CD14-positive monocyte (primary cell): ENCODE data around the gene PPP1R1A. TPM values are rescaled to one million over a fixed set of nuclear protein-coding genes. Genes with fewer than 3 reads are reported as not detected.

ENCODE experiments used
- DNase-seq, 3 donors: peaks; one replicate each; pipeline ENCODE4 v3.0.0-alpha.2; 2011 to 2022
- H2AFZ ChIP-seq: 2 replicates; pipeline ENCODE4 v1.6.0; 2012; ENCODE audit warnings: mild to moderate bottlenecking, low read depth, low read length, inconsistent platforms; ENCODE audit not compliant: insufficient read depth, poor library complexity, severe bottlenecking
- H3K27ac ChIP-seq, 2 donors: 1 replicate in 1 of 2; 2 replicates in 1 of 2; pipeline ENCODE4 v1.5.1; 2012 to 2013; ENCODE audit warnings: low read length in 2 of 2, control low read depth in 1 of 2, inconsistent platforms in 1 of 2, low read depth in 1 of 2, mild to moderate bottlenecking in 1 of 2
- H3K27me3 ChIP-seq, 2 donors: one replicate each; pipeline versions ENCODE4 v1.6.0 to v1.6.1; 2011 to 2013; ENCODE audit warnings: low read length in 2 of 2; ENCODE audit not compliant: control insufficient read depth in 2 of 2, insufficient read depth in 2 of 2
- H3K36me3 ChIP-seq, 2 donors: replicated peaks in 1 of 2; 1 replicate in 1 of 2; 2 replicates in 1 of 2; pipeline versions ENCODE4 v1.5.1 to v1.6.1; 2012 to 2013; ENCODE audit warnings: low read length in 2 of 2, control low read depth in 1 of 2, inconsistent platforms in 1 of 2, mild to moderate bottlenecking in 1 of 2; ENCODE audit not compliant: insufficient read depth in 2 of 2, control insufficient read depth in 1 of 2
- H3K4me1 ChIP-seq, 2 donors: 1 replicate in 1 of 2; 2 replicates in 1 of 2; pipeline versions ENCODE4 v1.5.1 to v1.6.1; 2012 to 2013; ENCODE audit warnings: low read length in 2 of 2, control low read depth in 1 of 2, inconsistent platforms in 1 of 2, mild to moderate bottlenecking in 1 of 2, moderate library complexity in 1 of 2; ENCODE audit not compliant: insufficient read depth in 2 of 2, control insufficient read depth in 1 of 2
- H3K4me2 ChIP-seq: replicated peaks from 2 replicates; pipeline ENCODE3; 2012; ENCODE audit warnings: low read length, moderate library complexity, mild to moderate bottlenecking; ENCODE audit not compliant: poor library complexity, severe bottlenecking; ENCODE audit errors: extremely low read depth
- H3K4me3 ChIP-seq, 3 experiments: fragments of 200-600 bp in 1 of 3; sonication (generic) in 1 of 3; replicated peaks in 1 of 3; 1 replicate in 2 of 3; 2 replicates in 1 of 3; pipeline ENCODE4 v1.5.1; 2011 to 2013; ENCODE audit warnings: low read length in 3 of 3, mild to moderate bottlenecking in 3 of 3, control low read depth in 2 of 3, low read depth in 2 of 3, inconsistent platforms in 1 of 3, moderate library complexity in 1 of 3
- H3K79me2 ChIP-seq: 2 replicates; pipeline ENCODE4 v1.6.0; 2012; ENCODE audit warnings: mild to moderate bottlenecking, control low read depth, inconsistent platforms, low read length, moderate library complexity; ENCODE audit not compliant: insufficient read depth
- H3K9ac ChIP-seq: 2 replicates; pipeline ENCODE4 v1.6.0; 2017; ENCODE audit warnings: low read length, mild to moderate bottlenecking; ENCODE audit not compliant: insufficient read depth, poor library complexity, severe bottlenecking
- H3K9me3 ChIP-seq, 2 donors: replicated peaks in 1 of 2; 1 replicate in 1 of 2; 2 replicates in 1 of 2; pipeline versions ENCODE4 v1.5.1 to v1.6.1; 2012 to 2013; ENCODE audit warnings: low read length in 2 of 2, control low read depth in 1 of 2; ENCODE audit not compliant: control insufficient read depth in 1 of 2, insufficient read depth in 1 of 2
- H4K20me1 ChIP-seq: 2 replicates; pipeline ENCODE4 v1.6.0; 2012; ENCODE audit warnings: mild to moderate bottlenecking, low read length, control low read depth, moderate library complexity; ENCODE audit not compliant: insufficient read depth
- H3K27ac Mint-ChIP-seq, 7 donors: one replicate each; pipeline ENCODE4 v1.8.0; 2020; ENCODE audit warnings: mild to moderate bottlenecking in 7 of 7, mixed read lengths in 7 of 7, moderate library complexity in 6 of 7, inconsistent platforms in 2 of 7
- H3K27me3 Mint-ChIP-seq, 3 donors: one replicate each; pipeline ENCODE4 v1.8.0; 2021 to 2022; ENCODE audit warnings: low read depth in 3 of 3, mild to moderate bottlenecking in 3 of 3, mixed read lengths in 3 of 3, moderate library complexity in 3 of 3, inconsistent platforms in 1 of 3
- H3K36me3 Mint-ChIP-seq, 2 donors: one replicate each; pipeline ENCODE4 v1.8.0; 2020; ENCODE audit warnings: mixed read lengths in 2 of 2, inconsistent platforms in 1 of 2, mild to moderate bottlenecking in 1 of 2
- H3K4me1 Mint-ChIP-seq: one replicate; pipeline ENCODE4 v1.8.0; 2020; ENCODE audit warnings: mild to moderate bottlenecking, mixed read lengths
- H3K4me3 Mint-ChIP-seq, 2 donors: one replicate each; pipeline ENCODE4 v1.8.0; 2020; ENCODE audit warnings: mild to moderate bottlenecking in 2 of 2, mixed read lengths in 2 of 2, moderate library complexity in 1 of 2
- H3K9me3 Mint-ChIP-seq, 7 donors: one replicate each; pipeline ENCODE4 v1.8.0; 2020 to 2022; ENCODE audit warnings: mixed read lengths in 7 of 7, mild to moderate bottlenecking in 6 of 7, moderate library complexity in 6 of 7, inconsistent platforms in 2 of 7
- WGBS: methylation state at CpG from one replicate; pipeline ENCODE4 v1.1.5; 2013; ENCODE audit warnings: missing lambda C conversion rate; ENCODE audit not compliant: insufficient coverage; 5-methylcytosine and 5-hydroxymethylcytosine counted together
- intact Hi-C, 2 donors: fragments of 100-400 bp; cut with micrococcal nuclease; formaldehyde crosslinking; loops; one replicate each; pipeline versions ENCODE4 v1.15.0 to v1.15.1; 2023
- polyA plus RNA-seq, 3 donors: library from polyadenylated mRNA; depleted of rRNA in 1 of 3; unstranded in 2 of 3; stranded (reverse) in 1 of 3; fragments of 300-500 nt in 2 of 3; fragments of >200 nt in 1 of 3; fragmentation: Illumina TruSeq in 2 of 3; gene quantifications; 1 replicate in 2 of 3; 2 replicates in 1 of 3; pipeline ENCODE4 v1.2.3, GENCODE V29; 2012 to 2021
- TF ChIP-seq, protein P1 (sequence below): fragments of 200-600 bp; IDR thresholded peaks from one replicate; pipeline ENCODE4 v1.8.0; 2022; ENCODE audit warnings: antibody characterized with exemption, mild to moderate bottlenecking

Gene PPP1R1A
- polyA plus RNA-seq, 3 donors, result not detected

DNA sequence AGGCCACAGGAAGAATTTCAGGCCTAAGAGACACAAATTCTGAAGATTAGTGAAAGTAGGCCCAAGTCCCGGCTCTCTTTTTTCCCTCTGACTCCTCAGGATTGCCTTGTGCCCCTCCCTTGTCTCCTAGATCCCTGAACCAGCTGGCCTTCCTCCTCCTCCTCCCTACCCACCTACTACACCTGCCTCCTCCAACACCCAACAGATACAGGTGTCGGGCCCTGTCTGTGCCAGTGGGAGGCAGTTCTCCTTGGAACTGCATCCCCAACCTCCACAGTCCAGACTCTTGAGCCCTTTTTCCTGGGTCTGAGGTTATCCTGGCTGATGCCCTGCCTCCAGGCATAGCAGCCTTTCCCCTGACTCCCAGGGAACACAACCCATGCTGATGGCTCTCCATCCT, 1.8 kb downstream of the PPP1R1A start:
- intact Hi-C loops, result no loop called here
- no peak overlapping the region for H3K27ac Mint-ChIP-seq
- Histone ChIP-seq H3K4me1 (peaks cover 4 to 6% of the 10 kb centered on the region in 2 donors), H3K36me3 (no peaks in the 10 kb centered on the region), H3K4me3 (no peak overlapping the region), H3K4me2 (no peak overlapping the region), H3K27ac (no peak overlapping the region), H2AFZ (no peak overlapping the region), H3K27me3 (peaks cover 25 to 67% of the 10 kb centered on the region in 2 donors), H3K9ac (no peak overlapping the region), H3K79me2 (no peaks in the 10 kb centered on the region), H3K9me3 (peaks cover 0 to 4% of the 10 kb centered on the region in 2 donors), H4K20me1 (no peaks in the 10 kb centered on the region)
- peaks cover 6 to 8% of the 10 kb centered on the region in 2 donors for H3K36me3 Mint-ChIP-seq
- WGBS, result 100% methylated on average over 2 of the region's 2 CpGs
- H3K4me1 Mint-ChIP-seq, result peaks cover 15% of the 10 kb centered on the region
- H3K9me3 Mint-ChIP-seq, result peaks cover 0 to 7% (median 5%) of the 10 kb centered on the region in 7 donors
- H3K27me3 Mint-ChIP-seq, result peaks cover 61 to 74% (median 64%) of the 10 kb centered on the region in 3 donors
- DNase-seq, result no peak
- no peak overlapping the region for H3K4me3 Mint-ChIP-seq
- TF ChIP-seq, protein P1, sequence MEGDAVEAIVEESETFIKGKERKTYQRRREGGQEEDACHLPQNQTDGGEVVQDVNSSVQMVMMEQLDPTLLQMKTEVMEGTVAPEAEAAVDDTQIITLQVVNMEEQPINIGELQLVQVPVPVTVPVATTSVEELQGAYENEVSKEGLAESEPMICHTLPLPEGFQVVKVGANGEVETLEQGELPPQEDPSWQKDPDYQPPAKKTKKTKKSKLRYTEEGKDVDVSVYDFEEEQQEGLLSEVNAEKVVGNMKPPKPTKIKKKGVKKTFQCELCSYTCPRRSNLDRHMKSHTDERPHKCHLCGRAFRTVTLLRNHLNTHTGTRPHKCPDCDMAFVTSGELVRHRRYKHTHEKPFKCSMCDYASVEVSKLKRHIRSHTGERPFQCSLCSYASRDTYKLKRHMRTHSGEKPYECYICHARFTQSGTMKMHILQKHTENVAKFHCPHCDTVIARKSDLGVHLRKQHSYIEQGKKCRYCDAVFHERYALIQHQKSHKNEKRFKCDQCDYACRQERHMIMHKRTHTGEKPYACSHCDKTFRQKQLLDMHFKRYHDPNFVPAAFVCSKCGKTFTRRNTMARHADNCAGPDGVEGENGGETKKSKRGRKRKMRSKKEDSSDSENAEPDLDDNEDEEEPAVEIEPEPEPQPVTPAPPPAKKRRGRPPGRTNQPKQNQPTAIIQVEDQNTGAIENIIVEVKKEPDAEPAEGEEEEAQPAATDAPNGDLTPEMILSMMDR, result no peak

- peaks cover 0 to 7% (median 5%) of the 10 kb centered on the region in 7 donors for H3K9me3 Mint-ChIP-seq
- no peak overlapping the region for H3K27ac ChIP-seq
- peaks cover 25 to 59% of the 10 kb centered on the region in 2 donors for H3K27me3 ChIP-seq
- TF ChIP-seq, protein P1, result no peak
- H3K4me3 Mint-ChIP-seq, result no peak overlapping the region
- no peak overlapping the region for H3K27ac Mint-ChIP-seq
- H3K36me3 ChIP-seq, result no peaks in the 10 kb centered on the region
- no peak overlapping the region for H2AFZ ChIP-seq
- H3K4me3 ChIP-seq, result no peak overlapping the region
- DNase-seq, result no peak
- H3K27me3 Mint-ChIP-seq, result peaks cover 55 to 66% (median 57%) of the 10 kb centered on the region in 3 donors
- intact Hi-C loops, result no loop called here
- no peaks in the 10 kb centered on the region for H4K20me1 ChIP-seq
- no peak overlapping the region for H3K4me2 ChIP-seq
- peaks cover 6 to 8% of the 10 kb centered on the region in 2 donors for H3K36me3 Mint-ChIP-seq
- H3K79me2 ChIP-seq, result no peaks in the 10 kb centered on the region
- H3K4me1 ChIP-seq, result peaks cover 4 to 6% of the 10 kb centered on the region in 2 donors
- peaks cover 0 to 4% of the 10 kb centered on the region in 2 donors for H3K9me3 ChIP-seq
- H3K9ac ChIP-seq, result no peak overlapping the region
- peaks cover 15% of the 10 kb centered on the region for H3K4me1 Mint-ChIP-seq
- whole genome bisulfite sequencing, result no CpG with 5 or more reads among the region's 2 CpGs
These were observed 3.2 kb downstream of the PPP1R1A start for GRCh38 chr12:54585243-54585642.
